GM12874 (cell line): ENCODE measurements around the gene EIPR1.

ENCODE experiments used
- TF ChIP-seq, protein P1 (sequence below): IDR thresholded peaks from 2 replicates; pipeline ENCODE4 v1.5.1; 2011; ENCODE audit warnings: low read depth, mild to moderate bottlenecking, control low read depth, low read length, moderate library complexity; ENCODE audit not compliant: insufficient read depth

EIPR1 gene

DNA sequence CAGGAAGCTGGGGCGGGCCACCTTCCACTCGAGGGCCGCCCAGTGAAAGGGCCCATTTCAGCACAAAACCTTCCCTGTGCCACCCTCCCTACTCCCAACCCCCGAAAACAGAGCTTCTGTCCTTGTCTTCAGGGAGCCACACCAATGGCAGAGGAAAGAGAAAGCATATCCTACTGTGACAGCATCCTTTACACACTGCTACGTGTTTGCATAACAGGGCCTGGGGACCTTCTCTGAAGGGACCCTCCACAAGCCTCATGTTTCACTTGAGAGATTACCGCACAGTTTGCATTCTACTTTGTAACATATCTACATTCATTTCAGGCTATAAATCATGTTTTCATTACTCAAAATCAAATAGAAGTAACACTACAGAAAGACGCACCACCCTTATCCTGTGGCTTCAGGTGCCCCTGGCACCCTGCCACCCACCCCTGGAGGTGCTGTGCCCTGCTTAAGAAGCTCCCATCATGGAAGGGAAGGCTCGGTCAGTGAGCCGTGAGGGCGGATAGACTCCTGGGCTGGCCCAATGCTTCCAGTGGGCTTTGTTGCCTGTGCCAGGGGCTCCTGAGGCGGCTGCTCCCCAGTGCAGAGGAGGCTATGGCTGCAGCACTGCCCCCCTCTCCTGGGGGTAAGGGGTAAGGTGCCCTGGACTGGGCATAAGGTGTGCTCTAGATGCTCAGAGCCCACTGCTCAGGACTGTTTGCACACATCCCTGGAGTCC, 52.0 kb downstream of the EIPR1 start:
- TF ChIP-seq, protein P1, sequence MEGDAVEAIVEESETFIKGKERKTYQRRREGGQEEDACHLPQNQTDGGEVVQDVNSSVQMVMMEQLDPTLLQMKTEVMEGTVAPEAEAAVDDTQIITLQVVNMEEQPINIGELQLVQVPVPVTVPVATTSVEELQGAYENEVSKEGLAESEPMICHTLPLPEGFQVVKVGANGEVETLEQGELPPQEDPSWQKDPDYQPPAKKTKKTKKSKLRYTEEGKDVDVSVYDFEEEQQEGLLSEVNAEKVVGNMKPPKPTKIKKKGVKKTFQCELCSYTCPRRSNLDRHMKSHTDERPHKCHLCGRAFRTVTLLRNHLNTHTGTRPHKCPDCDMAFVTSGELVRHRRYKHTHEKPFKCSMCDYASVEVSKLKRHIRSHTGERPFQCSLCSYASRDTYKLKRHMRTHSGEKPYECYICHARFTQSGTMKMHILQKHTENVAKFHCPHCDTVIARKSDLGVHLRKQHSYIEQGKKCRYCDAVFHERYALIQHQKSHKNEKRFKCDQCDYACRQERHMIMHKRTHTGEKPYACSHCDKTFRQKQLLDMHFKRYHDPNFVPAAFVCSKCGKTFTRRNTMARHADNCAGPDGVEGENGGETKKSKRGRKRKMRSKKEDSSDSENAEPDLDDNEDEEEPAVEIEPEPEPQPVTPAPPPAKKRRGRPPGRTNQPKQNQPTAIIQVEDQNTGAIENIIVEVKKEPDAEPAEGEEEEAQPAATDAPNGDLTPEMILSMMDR, result no peak

DNA sequence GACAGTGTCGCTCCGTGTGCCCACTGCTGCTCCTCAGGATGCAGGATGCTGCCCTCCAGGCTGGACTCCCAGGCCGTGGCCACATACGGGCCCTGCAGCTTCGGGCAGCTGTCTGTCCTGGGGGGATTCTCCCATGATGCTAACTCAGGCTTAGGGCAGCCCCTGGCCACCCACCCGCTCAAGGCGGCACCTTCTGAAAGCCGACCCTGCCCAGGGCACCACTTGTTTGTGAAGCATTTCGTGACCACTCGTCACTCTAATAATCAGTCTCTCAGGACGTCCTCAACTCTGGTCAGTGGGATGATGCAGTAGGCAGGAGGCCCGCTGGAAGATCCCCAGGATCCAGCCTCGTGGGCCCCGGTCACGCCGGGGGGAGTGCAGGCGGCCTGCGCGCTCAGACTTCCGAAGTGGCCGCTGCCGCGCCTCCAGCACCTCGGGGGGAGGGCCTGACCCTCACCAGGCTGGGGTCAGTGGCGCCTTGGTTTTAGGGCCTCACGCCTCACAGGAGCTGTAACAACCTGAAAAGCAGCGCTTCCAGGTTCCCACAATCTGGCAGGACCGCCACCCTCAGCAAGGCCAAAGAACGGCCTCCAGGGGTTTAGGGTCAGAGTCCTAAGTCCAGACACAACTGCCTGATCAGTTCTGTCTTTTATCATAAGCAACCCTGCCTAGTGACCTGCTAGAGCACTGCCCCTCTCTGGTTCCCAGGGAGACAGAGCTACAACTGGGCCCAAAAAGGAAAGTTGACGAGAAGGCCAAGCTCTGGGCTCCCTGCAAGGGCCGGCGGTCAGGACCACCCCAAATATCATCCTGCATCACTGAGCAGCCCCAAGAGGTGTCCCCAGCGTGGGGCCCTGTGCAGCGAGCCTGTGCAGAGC, 53.0 kb downstream of the EIPR1 start:
- TF ChIP-seq, protein P1, result no peak

DNA sequence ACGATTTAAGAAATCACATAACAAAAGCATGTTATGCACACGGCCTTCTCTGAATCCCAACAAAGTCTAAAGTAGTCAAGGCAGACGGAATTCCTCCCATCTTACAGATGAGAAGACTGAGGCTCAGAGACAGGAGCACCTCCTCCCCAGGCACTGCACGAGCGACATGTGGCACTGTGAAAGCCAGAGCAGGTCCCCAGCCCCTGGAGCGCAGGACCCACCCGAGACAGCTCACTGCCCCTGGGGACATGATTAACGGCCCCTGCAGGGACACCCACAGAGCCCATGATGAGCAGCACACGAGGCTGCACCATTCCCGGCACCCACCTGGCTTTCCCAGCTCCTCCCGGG, 53.6 kb downstream of the EIPR1 start:
- TF ChIP-seq, protein P1, result no peak

DNA sequence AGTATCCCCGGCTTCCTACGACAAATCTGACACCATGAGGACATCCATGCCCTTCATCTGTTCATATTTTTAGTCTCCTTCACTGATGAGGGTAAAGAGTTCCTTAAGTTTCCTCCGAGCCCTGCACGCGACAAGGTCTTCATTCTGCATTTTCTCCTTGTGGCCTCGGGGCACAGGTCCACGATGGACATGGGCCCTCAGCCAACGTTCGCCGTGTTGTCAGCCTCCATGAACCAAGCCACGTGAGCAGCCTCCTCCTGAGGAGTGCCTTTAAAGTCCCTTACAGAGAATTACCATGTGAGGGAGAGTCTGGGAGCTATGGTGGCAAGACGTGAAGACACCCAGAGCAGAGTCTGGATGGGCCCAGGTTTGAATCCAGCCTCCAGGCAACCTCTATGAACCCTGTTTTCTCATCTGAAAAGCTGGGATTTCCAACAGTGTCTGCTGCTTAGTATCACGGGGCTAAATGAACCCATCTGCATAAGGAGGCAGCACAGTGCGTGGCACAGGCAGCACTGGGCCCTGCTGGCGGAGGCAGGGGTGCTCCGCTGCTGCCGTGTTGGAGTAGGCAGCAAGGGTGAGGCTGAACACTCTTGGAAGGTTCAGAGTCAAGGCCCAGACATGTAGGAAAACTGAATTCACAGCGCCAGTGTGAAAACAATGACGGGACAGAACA, 54.1 kb downstream of the EIPR1 start:
- TF ChIP-seq, protein P1, result no peak

DNA sequence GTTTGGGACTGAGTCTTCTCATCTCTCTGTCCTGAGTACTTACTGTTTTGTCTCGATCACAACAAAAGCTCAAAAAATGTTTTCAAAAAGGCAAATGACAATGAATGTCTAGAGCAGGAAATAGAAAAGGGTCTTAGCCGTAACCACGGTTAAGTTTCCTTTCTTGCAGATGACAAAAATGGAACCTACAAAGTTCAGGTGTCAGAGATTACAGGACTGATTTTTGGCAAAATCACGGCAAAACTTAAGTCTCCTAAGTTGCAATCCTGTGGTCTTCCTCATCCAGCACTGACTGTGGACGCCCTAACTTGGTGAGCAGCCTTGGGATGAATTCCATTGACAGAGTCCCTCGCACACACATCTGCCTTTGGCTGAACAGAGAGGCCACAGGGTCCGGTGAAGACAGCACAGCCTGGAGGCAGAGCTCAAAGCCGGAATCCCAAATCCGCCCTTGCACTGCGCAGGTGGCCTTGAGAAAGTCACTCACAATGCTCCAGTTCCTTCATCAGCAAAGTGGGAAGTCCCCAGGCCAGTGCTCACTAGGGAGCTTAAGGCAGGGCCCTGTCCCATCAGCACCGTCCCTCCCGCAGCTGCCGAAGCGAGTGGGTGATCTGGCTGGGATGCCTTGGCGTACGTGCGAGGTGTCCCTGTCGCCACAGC, 55.2 kb downstream of the EIPR1 start:
- TF ChIP-seq, protein P1, result no peak

DNA sequence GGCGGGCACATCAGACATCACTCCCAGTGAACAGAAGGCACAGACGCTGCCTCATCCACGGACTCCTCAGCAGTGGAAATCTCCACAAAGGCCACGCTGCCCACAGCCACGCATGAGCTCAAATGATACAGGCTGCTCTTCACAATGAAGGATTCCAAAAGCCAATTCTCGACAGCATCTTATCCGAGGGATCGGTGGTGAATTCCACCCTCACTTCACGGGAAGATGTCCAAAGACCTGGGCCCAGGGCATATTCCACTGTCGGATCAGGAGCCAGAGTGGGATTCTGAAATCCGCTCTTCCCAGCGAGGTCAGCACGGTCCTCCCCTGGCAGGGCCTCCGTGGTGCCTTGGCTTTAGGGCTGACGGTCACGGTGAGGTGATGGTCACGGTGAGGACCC, 55.8 kb downstream of the EIPR1 start:
- TF ChIP-seq, protein P1, result no peak

DNA sequence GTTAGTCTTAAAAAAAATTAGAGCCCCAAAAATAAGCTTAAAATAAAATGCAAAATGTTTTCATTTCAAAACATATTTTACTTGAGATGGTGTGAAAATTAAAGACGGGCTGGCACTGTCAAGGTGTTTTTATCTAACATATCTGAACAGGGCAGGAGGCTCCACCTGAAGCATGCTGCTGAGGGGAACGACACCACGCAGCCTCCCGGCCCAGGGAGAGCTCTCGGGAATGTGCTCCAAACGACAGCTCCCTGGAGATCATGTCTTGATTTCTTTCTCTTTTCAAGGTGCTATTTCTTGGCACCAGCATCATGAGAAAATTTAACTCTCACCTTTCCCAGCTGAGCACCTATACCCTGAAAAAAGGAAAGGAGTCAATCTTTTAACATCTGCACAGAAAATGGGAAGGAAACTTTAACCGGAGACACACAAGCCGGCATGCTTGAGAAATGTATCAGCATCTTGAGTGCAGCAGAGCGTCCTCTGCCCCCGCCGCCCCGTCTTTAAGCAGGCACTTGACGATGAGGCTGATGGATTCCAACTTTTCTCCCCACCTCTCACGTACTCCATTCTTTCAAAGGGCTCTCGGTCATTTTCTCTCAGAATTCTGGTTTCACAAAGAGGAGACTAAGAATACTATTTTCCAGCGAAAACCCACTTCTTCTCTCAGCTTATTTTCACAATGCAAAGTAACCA, 56.6 kb downstream of the EIPR1 start:
- TF ChIP-seq, protein P1, result no peak
